ENCODE data around the gene WDR35. TPM values are rescaled to one million over a fixed set of nuclear protein-coding genes. Genes with fewer than 3 reads are reported as not detected.
A peak's percentile ranks its signal among the peaks of the same experiment; 100 is the strongest.

The WDR35 gene
- total RNA-seq, 1 experiment from 2014 or later, result 17.5 TPM

- Mint-ChIP-seq H3K27me3 (ENCODE audit: insufficient read depth, unreplicated experiment) (no peaks in the 10 kb centered on the region), H3K4me1 (ENCODE audit: insufficient read depth, unreplicated experiment) (no peaks in the 10 kb centered on the region), H3K4me3 (ENCODE audit: unreplicated experiment) (no peak overlapping the region), H3K9me3 (ENCODE audit: unreplicated experiment) (peaks cover 7% of the 10 kb centered on the region), H3K36me3 (ENCODE audit: insufficient read depth, unreplicated experiment) (no peaks in the 10 kb centered on the region), H3K27ac (ENCODE audit: low read depth, unreplicated experiment) (no peak overlapping the region)
- POLR2A ChIA-PET, result interaction anchor here (0.5 to 4.1 kb wide), 11 partner anchors 25 to 240 kb away, joined by 3 to 49 read pairs (median 7); partner anchors contain the start of genes LAPTM4A and WDR35
- intact Hi-C loops (cut with micrococcal nuclease), result loop anchor here (1.0 kb wide), 4 partner anchors 34 to 83 kb away; no protein-coding TSS in a partner anchor
- DNase-seq (ENCODE audit: unreplicated experiment), result peak; percentile 68
- TF ChIP-seq, protein P1, sequence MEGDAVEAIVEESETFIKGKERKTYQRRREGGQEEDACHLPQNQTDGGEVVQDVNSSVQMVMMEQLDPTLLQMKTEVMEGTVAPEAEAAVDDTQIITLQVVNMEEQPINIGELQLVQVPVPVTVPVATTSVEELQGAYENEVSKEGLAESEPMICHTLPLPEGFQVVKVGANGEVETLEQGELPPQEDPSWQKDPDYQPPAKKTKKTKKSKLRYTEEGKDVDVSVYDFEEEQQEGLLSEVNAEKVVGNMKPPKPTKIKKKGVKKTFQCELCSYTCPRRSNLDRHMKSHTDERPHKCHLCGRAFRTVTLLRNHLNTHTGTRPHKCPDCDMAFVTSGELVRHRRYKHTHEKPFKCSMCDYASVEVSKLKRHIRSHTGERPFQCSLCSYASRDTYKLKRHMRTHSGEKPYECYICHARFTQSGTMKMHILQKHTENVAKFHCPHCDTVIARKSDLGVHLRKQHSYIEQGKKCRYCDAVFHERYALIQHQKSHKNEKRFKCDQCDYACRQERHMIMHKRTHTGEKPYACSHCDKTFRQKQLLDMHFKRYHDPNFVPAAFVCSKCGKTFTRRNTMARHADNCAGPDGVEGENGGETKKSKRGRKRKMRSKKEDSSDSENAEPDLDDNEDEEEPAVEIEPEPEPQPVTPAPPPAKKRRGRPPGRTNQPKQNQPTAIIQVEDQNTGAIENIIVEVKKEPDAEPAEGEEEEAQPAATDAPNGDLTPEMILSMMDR (IDR thresholded peaks at IDR 0.05; ENCODE audit: unreplicated experiment), result peak; percentile 43
- no TSS peak for BruUV-seq (replicated peaks)
- CTCF ChIA-PET, result interaction anchor here (0.5 to 6.7 kb wide), 64 partner anchors 7 to 1494 kb away, joined by 3 to 205 read pairs (median 6); partner anchors contain the start of genes LAPTM4A and WDR35
Measured at GRCh38 chr2:20015482-20016083, 25.7 kb upstream of the WDR35 start.

DNA sequence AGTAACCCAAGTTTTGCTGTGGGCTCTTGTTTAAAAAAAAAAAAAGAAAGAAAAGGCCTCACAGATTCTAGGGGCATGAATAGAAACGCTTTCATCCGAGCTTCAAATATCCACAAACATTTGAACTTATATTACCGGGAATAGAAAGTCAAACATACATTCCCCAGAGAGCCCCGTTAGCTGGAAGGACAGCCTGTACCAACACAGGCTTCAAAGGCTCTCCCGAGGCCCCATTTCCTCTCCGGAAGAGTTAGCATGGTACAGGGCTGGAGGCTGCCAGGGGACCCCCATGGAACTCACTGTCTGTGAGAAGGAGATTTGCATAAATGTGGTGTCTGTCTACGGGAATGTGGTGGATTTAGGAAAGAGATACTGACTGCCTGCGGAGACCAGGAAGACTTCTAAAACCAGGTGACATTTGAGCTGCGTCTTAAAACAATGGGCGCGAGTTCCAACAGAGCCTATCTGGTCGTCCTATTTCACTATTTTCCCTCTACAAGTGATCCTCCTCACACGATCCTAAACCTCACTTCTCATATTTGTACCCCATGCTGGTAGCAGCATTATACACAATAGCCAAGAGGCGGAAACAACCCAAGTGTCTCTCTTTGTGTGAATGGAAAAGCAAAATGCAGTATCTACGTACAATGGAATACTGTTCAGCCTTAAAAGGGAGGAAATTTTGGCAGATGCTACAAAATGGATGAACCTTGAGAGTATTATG, 23.4 kb upstream of the WDR35 start:
- CTCF ChIA-PET, result interaction anchor here (0.6 to 6.7 kb wide), 15 partner anchors 10 to 805 kb away, joined by 3 to 205 read pairs (median 15); partner anchors contain the start of gene LAPTM4A
- DNase-seq (ENCODE audit: unreplicated experiment), result no peak
- no peak overlapping the region for H3K27ac Mint-ChIP-seq (ENCODE audit: low read depth, unreplicated experiment)
- H3K4me1 Mint-ChIP-seq (ENCODE audit: insufficient read depth, unreplicated experiment), result no peaks in the 10 kb centered on the region
- intact Hi-C loops (cut with micrococcal nuclease), result no loop called here
- POLR2A ChIA-PET, result interaction anchor here (0.6 to 4.1 kb wide), 4 partner anchors 23 to 212 kb away, joined by 4 to 49 read pairs (median 6); partner anchors contain the start of genes LAPTM4A and WDR35
- H3K36me3 Mint-ChIP-seq (ENCODE audit: insufficient read depth, unreplicated experiment), result no peaks in the 10 kb centered on the region
- H3K27me3 Mint-ChIP-seq (ENCODE audit: insufficient read depth, unreplicated experiment), result no peaks in the 10 kb centered on the region
- no TSS peak for BruUV-seq (replicated peaks)
- H3K4me3 Mint-ChIP-seq (ENCODE audit: unreplicated experiment), result peak overlapping the region; percentile 52
- H3K9me3 Mint-ChIP-seq (ENCODE audit: unreplicated experiment), result peaks cover 7% of the 10 kb centered on the region
- TF ChIP-seq, protein P1 (IDR thresholded peaks at IDR 0.05; ENCODE audit: unreplicated experiment), result no peak

DNA sequence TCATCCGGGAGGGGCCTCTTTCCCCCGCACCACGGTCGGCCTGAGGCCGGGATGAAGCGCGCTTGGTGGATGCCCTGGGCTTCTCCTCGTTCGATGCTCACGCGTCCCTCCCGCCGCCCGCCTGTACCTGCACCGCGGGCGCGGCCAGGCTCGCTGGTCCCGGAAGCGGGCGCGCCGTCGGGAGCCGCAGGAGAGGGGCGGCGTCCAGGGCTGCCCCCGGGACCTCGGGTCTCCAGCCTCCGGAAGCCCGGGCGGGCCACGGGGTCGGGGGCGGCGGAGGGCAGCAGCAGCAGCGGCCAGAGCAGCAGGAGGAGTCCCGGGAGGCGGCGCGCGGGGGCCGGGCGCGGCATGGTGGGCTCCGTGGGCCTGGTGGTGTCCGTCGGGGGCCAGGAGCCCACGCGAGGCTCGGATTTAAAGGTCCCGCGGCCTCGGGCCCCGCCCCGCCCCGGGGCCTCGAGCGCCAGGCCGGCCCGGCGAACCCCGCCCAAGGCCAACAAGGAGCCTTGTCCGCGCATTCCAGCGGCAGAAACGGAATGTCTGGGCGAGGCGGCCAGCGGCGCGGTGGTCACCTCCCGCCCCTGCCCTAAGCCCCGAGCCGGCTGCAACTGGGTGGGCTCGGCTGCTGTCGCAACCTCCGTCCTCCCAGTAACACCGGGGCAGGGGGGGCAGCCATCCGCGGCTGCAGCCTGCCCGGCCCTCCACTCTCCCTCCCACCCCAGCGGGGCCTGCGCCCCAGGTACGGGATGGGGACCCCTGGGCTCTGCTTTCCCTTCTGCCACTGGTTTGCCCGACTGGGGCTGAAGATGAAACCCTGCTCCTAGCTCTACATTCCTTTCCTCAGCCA, 22.6 kb upstream of the WDR35 start, which contains the start of gene MATN3:
Gene MATN3, minus strand, starts transcription at position 387 of the 844 bp plus-strand sequence. Its CDS starts 37 bp downstream, at position 350.
- intact Hi-C loops (cut with micrococcal nuclease), result no loop called here
- peaks cover 7% of the 10 kb centered on the region for H3K9me3 Mint-ChIP-seq (ENCODE audit: unreplicated experiment)
- ChIA-PET POLR2A (interaction anchor here (0.9 to 4.1 kb wide), 5 partner anchors 14 to 78 kb away, joined by 3 to 49 read pairs (median 7); partner anchors contain the start of genes LAPTM4A and WDR35), CTCF (interaction anchor here (0.6 to 6.7 kb wide), 8 partner anchors 16 to 190 kb away, joined by 3 to 205 read pairs (median 26); partner anchors contain the start of gene LAPTM4A)
- peak; percentile 17 for DNase-seq (ENCODE audit: unreplicated experiment)
- peak within 1 kb of the TSS; percentile 55 for H3K4me3 Mint-ChIP-seq (ENCODE audit: unreplicated experiment)
- H3K4me1 Mint-ChIP-seq (ENCODE audit: insufficient read depth, unreplicated experiment), result no peaks in the 10 kb centered on the region
- no TSS peak for BruUV-seq (replicated peaks)
- no peak within 1 kb of the TSS for H3K27ac Mint-ChIP-seq (ENCODE audit: low read depth, unreplicated experiment)
- no peaks in the 10 kb centered on the region for H3K27me3 Mint-ChIP-seq (ENCODE audit: insufficient read depth, unreplicated experiment)
- TF ChIP-seq, protein P1 (IDR thresholded peaks at IDR 0.05; ENCODE audit: unreplicated experiment), result no peak
- no peaks in the 10 kb centered on the region for H3K36me3 Mint-ChIP-seq (ENCODE audit: insufficient read depth, unreplicated experiment)

Measured in MCF 10A (cell line).